Hematopoietic multipotent progenitor cell (in vitro differentiated cells): ENCODE measurements around the gene DNAH9. TPM values are rescaled to one million over a fixed set of nuclear protein-coding genes. Genes with fewer than 3 reads are reported as not detected.

Experiments used
- DNase-seq, 3 donors: peaks; one replicate each; pipeline ENCODE4 v3.0.0-alpha.2; 2011 to 2015; ENCODE audit warnings: low read depth in 2 of 3, low spot score in 2 of 3
- total RNA-seq: library from RNA; depleted of rRNA; stranded (reverse); fragments of >200 nt; gene quantifications from one replicate; pipeline ENCODE4 v1.2.3, GENCODE V29; 2012

Gene DNAH9
- total RNA-seq, 1 donor, result under 0.01 TPM

DNA sequence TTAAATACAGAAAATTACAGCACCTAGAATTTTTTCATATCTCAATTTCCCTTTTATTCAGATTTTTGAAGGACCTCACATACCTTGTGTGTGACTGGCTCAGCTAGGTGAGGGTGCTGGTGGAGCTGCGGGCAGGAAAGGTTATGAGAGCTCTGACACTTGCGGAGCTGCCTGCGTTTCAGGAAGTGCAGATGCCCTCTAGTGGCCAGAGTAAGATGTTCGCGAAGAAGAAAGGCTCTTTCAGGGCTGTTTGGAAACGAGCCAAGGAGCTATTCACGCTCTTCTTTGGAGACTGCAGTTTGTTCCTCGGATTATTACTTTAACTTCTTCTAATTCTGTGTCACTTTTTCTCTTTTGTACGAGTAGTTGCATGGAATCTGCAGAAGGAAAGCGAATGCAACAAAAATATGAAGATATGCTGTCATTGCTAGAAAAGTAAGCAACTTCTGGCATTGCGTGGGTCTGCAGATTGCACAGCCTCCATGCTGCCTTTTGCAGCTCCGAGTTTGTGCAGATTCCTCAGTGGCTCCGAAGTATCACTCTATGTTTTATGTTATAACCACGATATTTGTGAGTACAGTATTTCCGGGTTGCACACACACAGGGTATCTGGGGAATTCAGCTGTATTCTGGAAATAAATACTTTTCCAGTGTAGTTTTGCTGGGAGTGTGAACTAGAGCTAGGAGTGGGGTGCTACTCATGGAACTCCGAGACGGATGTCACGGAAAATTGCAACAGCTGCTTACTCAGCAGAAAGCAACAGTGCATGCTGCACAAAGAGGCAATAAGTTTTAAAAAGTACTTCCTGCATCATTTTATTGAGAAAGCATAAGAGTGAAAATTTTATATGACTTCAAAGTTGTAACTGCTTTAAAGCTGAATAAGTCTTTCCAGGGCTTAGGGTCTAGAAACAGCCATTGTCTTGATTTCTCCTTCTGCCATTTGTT, 46.3 kb downstream of the DNAH9 start:
- DNase-seq, result peak in 2 of 3 donors; percentile 54 to 70

- no peak for DNase-seq
These were observed 47.2 kb downstream of the DNAH9 start for GRCh38 chr17:11645426-11645825.

- no peak for DNase-seq
These were observed 52.8 kb downstream of the DNAH9 start for GRCh38 chr17:11651089-11651488.

DNA sequence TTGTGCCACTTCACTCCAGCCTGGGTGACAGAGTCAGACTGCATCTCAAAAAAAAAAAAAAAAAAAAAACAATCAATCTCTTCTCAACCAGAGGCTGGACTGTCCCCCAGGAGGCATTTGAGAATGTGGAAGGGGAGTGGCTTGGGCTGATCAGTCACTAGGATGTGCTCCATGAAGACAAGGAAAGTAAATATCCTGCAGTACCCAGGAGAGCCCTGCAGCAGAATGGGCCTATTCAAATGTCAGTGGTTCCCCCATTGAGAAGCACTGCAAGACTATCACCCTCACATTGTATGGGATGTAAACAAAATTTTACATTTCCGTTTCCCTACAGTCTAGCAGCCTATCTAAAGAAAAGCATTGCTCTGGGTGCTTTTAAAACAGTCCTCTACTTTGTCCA, 70.3 kb downstream of the DNAH9 start:
- no peak for DNase-seq

- no peak for DNase-seq
These were observed 72.9 kb downstream of the DNAH9 start for GRCh38 chr17:11671126-11671525.

DNA sequence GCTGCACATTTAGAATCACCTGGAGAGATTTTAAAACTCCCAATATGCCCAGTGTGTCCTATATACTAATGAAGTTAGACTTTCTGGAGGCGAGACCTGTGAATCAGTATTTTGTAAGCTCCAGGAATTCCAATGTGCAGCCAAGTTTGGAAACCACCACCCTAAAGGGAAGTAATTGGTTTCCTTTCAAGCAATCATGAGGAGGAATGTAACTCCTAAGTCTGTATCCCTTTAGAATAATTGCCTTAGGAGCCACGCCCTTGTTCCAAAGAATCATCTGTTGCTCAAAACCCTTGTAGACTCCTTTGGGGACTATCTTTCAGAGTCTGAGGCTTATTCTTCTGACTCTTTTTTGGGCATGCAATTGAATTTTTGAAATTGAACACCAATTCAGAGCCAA, 84.4 kb downstream of the DNAH9 start:
- no peak for DNase-seq

DNA sequence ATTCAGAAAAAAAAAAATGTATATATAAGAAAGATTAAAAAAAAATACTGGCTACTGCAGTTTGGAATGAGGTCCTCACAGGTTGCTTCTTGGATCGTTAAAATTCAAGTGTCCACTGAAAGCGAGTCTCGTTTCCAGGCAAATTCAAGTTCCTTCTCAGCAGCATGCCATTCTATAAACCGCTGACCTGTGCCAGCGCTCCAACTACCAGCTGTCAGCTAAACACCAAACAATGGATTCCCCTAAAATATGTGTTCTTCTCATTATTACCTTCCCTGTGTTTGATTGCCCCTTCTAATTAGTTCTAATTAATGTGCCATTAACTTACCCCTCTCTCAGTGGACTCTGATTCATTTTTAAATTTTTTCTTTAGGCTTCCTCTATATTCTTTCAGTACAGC, 92.4 kb downstream of the DNAH9 start:
- DNase-seq, result no peak

- no peak for DNase-seq
These were observed 94.4 kb downstream of the DNAH9 start for GRCh38 chr17:11692688-11693087.

GRCh38 chr17:11693284-11693683, 95.0 kb downstream of the DNAH9 start:
- DNase-seq, result no peak

DNA sequence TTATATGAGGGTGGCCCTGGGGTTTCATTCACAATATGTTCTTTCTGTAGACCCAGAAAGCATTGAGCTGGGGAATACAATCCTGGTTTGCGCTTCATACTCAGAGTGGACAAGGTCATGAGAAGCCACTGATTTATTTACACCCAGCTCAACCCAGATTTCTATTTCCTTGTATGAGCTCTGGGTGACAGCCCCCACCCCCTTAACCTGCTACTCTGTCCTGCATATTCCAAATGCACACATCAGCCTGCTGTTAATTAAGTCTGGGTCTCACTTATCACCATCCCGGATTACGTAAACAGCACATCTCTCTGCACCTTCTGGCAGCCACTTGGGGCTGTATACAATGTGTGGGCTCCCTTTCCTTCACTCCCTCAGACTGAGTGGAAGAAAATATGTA, 102.4 kb downstream of the DNAH9 start:
- DNase-seq, result no peak

- no peak for DNase-seq
These were observed 103.6 kb downstream of the DNAH9 start for GRCh38 chr17:11701911-11702310.

- DNase-seq, result no peak
These were observed 105.8 kb downstream of the DNAH9 start for GRCh38 chr17:11704041-11704440.

DNA sequence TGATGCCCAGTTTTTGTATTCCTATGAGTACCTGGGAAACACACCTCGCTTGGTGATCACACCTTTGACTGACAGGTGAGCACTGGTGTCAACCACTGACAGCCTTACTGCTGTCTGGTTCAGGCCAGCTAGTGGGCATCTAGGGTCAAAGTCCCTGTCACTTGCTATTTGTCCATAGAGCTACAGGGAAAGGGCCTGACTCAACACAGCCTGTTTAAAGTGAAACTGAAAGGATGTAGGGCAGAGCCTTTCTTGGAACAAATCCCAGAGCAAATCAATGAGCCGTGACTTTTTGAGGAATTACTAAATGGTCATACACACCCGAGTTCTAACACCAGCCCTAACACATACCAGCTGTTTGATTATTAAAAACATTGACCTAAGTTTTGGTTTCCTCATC, 106.8 kb downstream of the DNAH9 start:
- no peak for DNase-seq

- DNase-seq, result no peak
These were observed 109.3 kb downstream of the DNAH9 start for GRCh38 chr17:11707586-11707985.

GRCh38 chr17:11712456-11712855, 114.2 kb downstream of the DNAH9 start:
- no peak for DNase-seq

GRCh38 chr17:11719203-11719602, 120.9 kb downstream of the DNAH9 start:
- no peak for DNase-seq

DNA sequence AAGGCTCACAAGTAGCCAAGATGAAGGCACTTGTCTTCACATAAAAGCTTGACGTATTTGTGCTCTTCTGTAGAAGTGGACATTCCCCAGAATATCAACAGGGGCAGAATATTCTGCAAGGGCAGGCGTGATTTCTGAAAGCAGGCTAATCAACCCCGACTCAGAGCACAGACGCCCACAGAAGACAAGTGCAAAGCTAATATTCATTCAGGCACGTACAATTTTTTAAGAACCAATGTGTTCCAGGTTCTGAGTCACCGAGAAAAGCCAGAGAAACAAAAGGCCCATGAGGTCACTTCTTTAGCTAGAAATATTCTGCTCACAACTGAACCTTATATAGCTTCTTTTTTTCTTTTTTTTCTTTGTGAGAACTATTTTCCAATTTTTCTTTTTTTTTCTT, 121.6 kb downstream of the DNAH9 start:
- DNase-seq, result no peak

DNA sequence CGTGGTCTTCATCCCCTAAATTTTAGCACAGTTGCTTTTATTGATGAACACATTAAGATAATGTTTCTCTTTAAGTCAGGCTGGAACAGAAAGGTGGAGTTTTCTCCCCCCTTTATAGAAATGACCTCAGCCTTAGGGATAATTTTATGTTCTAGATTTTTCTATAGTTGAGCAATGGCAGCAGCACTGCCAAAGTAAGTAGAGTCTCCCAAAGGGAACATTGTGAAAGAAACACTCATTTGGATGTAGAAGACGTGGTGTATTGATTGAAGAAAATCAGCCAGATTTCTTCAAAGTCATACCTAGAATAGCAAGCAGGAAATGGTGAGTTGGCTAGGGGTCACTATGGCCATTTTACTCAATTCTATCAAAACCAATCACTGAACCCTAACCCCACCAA, 122.5 kb downstream of the DNAH9 start:
- DNase-seq, result no peak

- no peak for DNase-seq
These were observed 132.5 kb downstream of the DNAH9 start for GRCh38 chr17:11730747-11731146.

DNA sequence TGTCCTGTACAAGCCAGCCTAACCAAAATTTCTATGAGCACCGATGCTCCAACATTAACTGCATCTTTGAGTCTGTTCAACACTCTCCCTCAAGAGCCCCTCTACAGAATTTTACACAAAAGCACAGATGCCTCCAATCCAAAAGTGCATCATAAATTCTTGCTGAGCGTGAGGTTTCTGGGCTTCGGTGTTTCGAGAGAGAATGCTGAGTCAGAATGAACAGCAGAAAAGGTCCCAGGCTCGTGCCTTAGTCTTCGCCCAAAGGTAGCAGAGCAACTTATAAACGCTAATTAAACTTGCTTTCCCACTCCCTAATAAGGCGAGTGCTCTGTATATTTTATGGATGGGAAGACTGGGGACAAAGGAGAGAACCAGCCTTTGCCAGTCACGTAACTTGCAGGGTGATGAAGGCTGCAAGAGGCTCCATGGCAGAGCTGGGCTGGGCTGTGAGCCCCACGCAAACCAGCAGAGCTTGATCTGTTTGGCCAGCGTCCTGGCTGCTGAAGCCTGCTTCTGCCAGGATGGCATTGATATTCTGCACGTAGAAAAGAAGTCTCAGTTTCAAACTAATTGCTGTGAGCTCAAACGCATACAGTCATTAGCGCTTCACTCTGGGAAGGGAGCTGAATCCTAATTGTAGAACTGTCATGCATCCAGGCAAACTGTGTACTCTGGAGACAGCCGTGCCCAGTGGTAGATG, 138.5 kb downstream of the DNAH9 start:
- no peak for DNase-seq

DNA sequence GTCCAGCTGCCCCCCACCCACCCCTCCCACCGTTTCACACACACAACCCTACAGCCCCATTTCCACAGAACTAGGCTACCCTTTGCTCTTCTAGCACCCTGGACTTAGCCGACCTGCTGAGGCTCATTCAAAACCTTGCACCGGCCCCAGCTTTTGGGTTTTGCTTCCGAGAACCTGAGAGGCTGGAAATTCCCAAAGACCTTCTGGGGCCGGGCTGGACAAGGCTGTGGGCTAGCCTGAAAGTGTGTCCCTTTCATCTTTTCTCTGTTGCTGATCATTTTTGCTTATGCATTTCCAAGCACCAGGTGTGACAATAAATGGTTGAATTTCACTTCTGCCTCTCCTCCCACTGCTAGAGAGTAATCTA, 139.0 kb downstream of the DNAH9 start:
- no peak for DNase-seq

DNA sequence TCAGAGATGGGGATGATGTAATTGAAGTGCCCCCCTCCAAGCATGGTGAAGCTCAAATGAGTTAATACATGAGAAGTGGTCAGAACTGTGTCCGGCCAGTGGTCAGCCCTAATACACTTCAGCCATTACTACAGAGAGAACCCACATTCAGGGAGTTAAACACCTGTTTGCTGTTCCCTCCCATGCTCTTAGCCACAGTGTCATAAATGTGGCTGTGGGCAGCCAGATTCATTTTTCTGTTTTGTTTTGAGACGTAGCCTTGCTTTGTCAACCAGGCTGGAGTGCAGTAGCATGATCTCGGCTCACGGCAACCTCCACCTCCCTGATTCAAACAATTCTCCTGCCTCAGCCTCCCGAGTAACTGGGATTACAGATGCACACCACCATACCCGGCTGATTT, 139.9 kb downstream of the DNAH9 start:
- no peak for DNase-seq
